DMS53 treated with DMSO at 0.1 percent for 48 hours (cell line): ENCODE measurements around the gene TAS2R50.
"Not testable (repeated sequence)": the region's sequence is repeated elsewhere in the genome, so short reads cannot be mapped to it uniquely, and the experiment has no call there.

Experiments
- DNase-seq: peaks from one replicate; lab custom pipeline; 2025; ENCODE audit not compliant: unreplicated experiment; lab: John Stamatoyannopoulos, UW

TAS2R50 gene

DNA sequence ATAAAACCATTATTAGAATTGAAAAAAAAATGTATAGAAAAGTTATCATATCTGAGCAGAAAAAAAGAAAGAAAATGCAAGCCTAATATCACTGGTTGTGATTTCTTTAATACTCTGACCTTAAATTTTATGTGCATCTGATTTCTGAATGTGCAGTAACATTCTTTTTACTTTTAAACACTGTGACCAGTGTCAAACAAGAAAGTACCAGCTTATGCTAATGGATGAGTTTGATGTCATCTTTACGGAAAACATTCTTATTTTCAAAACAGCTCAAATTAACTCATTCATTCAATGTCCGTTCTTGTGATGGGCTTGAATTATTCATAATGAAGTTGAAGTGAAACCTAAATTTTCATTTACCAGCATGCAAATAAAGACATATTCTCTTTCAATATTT is at the start of gene TAS2R50:
Gene TAS2R50 (minus strand): TSS at position 101 of the 400 bp plus-strand sequence. CDS start 52 bp downstream, at position 49.
- no peak for DNase-seq

DNA sequence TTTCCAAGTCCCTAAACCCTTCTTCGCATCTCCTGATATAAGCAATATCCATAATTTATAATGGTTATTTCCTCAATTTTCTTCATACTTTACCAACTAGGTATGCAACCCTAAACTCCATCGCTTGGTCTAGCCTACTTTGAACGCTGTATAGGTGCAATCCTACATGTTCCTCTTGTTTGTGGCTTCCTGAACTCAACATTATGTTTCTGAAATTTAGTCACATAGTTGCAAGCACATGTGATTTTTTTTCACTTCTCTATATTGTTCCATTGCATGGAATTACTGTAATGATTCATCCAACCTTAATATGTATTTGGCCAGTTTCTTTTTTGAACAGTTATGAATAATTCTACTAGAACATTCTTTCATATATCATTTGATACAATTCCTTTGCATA is 47.2 kb upstream of the TAS2R50 start:
- DNase-seq, result not testable (repeated sequence)

DNA sequence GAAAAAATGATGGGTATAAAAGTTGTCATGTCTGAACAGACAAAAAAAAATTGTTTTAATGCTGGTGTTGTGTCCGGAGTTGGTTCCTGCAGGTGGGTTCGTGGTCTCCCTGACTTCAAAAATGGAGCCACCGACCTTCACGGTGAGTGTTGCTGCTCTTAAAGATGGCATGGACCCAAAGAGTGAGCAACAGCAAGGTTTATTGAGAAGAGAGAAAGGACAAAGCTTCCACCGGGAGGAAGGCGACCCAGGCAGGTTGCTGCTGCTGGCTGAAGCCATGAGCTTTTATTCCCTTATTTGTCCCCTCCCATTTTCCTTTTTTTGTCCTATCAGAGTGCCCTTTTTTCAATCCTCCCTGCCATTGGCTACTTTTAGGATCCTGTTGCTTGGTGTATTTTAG is 44.6 kb upstream of the TAS2R50 start, which contains the start of gene TAS2R31:
Gene TAS2R31 (minus strand): TSS at position 101 of the 400 bp plus-strand sequence. CDS start 72 bp downstream, at position 29.
- no peak for DNase-seq

GRCh38 chr12:11026118-11026517 is 39.4 kb upstream of the TAS2R50 start:
- DNase-seq, result no peak

GRCh38 chr12:11023387-11023786 is 36.7 kb upstream of the TAS2R50 start:
- no peak for DNase-seq

- no peak for DNase-seq
Observed at GRCh38 chr12:11022520-11022919, 35.8 kb upstream of the TAS2R50 start, which contains the start of gene TAS2R19. Gene TAS2R19, minus strand, starts transcription at chr12:11022620. Its CDS starts 49 bp downstream, at chr12:11022571.

DNA sequence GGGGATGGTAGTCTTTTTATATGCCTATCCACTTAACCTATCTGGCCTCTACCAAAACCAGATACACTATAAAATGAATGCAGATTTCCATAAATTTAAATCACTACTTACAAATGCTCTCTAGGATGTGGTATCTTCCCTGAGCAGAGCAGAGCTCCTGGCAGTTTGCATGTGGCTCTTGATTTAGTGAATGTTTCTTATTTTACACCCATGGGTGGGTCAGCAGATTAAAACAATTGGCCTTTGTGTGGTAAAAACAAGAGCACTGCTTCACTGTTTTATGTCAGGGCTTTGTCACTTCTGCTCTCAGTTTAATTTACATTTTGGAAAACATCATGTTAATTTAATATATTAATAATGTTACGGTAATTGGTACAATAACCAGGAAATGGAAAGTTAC is 30.2 kb upstream of the TAS2R50 start:
- no peak for DNase-seq

DNA sequence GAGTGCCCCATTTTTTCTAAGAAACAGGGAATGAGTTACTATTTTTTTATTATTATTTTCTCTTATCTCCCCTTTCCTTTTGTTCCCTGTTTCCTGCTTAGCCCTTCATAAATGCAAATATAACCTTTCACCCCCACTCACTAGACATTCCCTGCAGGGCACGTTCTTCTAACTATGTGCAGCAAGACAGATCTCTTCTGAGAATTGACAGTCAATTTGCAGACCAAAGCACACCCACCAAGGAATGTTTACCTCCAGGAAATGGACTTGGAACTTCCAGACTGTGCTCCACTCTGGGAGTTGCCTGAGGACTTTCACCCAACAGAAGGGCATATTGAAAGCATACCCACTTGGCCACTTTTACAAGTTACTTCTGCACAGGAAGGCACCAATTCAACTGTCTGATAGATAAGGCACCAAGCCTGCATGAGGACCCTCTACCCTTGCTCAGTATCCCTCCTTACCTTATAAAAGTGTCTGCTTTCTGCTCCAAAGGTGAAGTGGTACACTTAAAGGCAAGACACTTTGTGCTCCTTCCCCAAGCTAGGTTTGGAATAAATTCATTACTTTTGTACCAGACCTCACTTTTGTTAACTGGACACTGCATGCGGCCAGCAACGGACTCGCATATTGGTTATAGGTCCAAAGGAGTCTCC is 29.2 kb upstream of the TAS2R50 start:
- no peak for DNase-seq

DNA sequence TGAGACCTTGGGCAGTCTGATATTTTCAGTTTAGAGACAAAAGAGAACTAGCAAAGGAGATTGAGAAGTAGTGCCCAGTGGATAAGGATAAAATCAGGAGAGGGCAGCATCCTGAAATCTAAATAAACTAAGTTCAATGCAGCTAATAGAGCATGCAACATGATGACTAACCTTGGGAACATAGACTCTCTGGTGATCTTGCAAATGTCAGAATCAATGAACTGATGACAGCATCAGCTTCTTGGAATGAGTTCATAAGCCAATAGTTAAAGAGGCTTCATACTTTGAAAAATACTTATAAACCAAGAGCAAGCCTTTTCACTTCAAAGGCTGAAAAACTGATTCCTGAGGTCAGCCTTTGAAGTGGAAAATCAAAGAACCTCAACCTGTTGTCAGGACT is 27.5 kb upstream of the TAS2R50 start:
- DNase-seq, result no peak

- no peak for DNase-seq
Observed at GRCh38 chr12:11007608-11008007, 20.9 kb upstream of the TAS2R50 start.

DNA sequence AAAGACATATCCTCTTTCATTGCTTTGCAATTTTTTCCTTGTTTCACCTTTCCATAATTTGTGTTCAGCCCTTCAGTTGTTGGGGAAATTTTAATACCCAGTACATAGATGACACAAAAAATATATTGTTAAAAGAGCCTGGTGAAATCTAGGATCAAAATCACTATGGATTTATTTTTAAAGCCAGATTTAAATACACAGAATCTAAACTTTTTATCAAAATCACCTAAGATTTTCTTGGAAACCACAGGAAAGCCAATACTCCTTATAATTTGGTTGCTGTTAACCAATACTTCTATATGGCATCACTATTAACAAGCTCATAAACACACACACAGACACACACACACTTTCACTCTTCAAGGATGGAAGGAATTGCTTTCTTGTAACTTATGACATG is 11.5 kb upstream of the TAS2R50 start, which contains the start of gene TAS2R20:
Gene TAS2R20 (minus strand): TSS at position 101 of the 400 bp plus-strand sequence. CDS start 429 bp downstream, outside the sequence.
- DNase-seq, result no peak

DNA sequence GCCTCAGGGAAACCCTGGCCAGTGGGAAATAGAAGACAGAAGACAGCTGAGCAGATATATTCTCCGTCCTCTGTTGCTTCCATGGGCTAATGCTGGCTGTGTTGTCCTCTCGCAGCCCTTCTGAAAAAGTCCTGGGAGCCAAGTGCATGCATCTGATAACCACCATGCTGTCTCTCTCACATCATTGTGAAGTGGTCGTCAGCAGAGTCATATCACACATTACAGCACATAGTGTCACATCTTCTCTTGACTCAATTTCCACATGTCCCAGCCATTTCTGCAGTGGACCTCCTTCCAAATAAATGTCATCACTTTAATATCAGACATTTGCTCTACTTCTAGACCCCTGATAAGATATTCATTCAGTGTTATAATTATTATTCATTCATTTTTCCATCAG is 7.6 kb upstream of the TAS2R50 start:
- DNase-seq, result no peak

GRCh38 chr12:10989107-10989506 is 2.4 kb upstream of the TAS2R50 start:
- DNase-seq, result no peak

DNA sequence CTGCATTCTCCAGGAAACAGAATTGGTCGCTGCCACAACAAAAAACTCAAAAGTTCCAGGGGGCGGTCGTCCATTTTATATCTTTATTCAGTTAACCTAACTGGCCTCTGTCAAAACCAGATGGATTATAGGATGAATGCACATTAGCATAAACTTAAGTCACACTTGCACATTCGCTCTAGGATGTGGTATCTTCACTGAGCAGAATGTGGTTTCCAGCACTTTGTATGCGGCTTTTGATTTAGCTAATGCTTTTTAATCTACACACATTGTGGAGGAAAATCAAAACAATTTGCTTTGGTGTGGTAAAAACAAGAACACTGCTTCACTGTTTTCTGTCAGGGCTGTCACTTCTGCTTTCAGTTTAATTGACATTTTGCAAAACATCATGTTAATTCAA is 4.5 kb downstream of the TAS2R50 start:
- no peak for DNase-seq

GRCh38 chr12:10974965-10975364 is 11.7 kb downstream of the TAS2R50 start:
- no peak for DNase-seq

DNA sequence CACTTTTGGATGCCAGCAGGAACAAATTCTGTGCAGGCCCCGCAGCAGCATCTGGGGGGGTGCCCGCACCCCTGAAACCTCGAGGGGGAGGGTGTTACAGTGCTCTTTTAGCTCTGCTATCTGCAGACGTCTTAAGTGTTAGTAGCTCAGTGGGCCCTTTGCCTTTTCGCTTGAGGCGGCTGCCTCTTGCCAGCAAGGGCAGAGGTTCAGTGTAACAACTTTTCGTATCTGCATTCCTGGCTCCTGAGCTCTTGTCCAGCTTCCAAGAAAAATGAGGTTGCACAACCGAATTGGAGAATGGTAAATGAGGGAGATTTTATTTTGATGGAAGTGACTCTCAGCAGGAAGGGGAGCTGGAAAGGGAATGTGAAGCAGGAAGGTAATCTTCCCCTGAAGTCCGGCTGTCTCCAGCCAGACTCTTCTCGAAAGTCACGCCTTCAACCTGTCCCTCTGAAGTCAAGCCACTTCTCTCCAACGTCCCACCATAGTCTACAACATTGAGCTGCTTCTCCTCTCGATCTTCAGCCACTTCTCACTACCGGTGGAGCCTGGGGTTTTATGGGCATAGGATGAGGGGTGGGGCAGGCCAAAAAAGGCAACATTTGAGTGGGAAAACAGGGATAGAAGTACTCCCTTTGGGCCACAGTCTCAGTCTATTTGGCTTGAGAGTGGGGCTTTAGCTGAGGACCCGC is 17.8 kb downstream of the TAS2R50 start:
- DNase-seq, result no peak

DNA sequence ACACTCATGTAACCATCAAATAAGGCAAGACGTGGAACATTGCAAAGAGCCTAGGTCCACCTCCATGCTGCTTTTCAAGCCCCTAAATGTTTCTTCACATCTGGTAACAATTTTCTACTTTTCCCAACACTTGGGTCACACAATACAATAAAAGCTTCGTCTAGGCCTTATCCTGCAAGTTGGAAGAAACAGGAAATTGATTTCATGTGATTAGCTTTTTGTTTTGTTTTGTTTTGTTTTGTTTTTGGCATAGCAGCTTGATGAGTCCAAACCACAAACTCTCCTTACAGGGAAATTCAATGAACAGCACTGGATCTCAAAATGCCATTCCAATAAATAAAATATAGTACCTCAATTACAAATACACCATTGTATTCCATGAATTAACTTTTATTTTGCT is 19.3 kb downstream of the TAS2R50 start:
- DNase-seq, result no peak

DNA sequence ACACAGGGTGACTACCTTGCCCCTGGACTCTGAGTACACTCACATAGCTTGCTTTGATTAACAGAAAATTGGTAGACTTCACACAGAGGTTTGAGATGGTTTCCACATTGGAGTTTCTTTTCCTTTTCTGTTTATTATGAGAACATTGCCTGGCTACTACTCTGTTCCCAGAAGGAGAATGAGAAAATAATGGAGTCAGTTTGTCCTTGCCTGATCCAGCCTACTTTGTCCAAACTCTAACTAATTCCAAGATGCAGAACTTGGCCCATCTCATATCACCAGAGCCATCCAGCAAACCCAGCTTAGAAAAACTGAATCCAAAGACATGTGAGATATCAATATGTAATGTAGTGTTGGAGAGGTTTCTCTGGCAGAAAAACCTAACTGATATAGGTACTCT is 20.4 kb downstream of the TAS2R50 start:
- DNase-seq, result no peak

GRCh38 chr12:10965476-10965875 is 21.2 kb downstream of the TAS2R50 start:
- no peak for DNase-seq

GRCh38 chr12:10960211-10960610 is 26.5 kb downstream of the TAS2R50 start:
- DNase-seq, result no peak

- no peak for DNase-seq
Observed at GRCh38 chr12:10959804-10960203, 26.9 kb downstream of the TAS2R50 start.

DNA sequence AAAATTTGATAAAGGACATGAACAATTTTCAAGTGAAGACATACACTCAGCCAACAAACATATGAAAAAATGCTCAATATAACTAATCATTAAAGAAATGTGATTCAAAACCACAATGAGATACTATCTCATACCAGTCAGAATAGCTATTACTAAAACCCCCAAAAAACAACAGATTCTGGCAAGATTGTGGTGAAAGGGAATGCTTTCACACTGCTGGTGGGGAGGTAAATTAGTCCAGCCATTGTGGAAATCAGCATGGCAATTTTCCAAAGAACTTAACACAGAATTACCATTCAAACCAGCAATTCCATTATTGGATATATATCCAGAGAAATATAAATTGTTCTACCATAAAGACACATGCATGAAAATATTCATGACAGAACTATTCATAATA is 29.0 kb downstream of the TAS2R50 start:
- no peak for DNase-seq
